ENCODE data around the gene ERH. TPM values are rescaled to one million over a fixed set of nuclear protein-coding genes. Genes with fewer than 3 reads are reported as not detected.

ERH gene
- total RNA-seq, 3 donors from 2014 or later = 69.0 to 98.0 (median 77.6) TPM

DNA sequence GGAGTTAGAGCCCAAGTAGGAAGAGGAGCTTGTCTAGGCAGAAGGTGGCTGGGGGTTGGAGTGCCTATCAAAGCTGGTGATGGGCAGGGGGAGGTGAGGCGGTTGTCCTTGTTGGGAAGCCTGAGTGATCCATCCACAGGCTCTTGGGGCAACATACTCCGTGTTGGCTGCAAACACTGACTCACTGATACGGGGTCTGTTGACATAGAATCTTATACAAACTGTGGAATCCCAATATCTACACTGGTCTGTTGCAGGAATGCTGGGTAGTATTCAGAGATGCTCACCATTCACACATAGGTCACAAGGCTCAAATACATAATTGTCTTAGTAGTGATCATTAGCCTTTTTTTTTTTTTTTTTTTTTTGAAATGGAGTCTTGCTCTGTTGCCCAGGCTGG is 26.0 kb downstream of the ERH start:
- DNase-seq (ENCODE audit: low spot score in 2 of 2) = no peak
- H3K36me3 ChIP-seq = no peaks in the 10 kb centered on the region
- TF ChIP-seq POLR2A (IDR thresholded peaks at IDR 0.05) = no peak
- TF ChIP-seq POLR2AphosphoS5 (IDR thresholded peaks at IDR 0.05) = no peak
- TF ChIP-seq, protein P1, sequence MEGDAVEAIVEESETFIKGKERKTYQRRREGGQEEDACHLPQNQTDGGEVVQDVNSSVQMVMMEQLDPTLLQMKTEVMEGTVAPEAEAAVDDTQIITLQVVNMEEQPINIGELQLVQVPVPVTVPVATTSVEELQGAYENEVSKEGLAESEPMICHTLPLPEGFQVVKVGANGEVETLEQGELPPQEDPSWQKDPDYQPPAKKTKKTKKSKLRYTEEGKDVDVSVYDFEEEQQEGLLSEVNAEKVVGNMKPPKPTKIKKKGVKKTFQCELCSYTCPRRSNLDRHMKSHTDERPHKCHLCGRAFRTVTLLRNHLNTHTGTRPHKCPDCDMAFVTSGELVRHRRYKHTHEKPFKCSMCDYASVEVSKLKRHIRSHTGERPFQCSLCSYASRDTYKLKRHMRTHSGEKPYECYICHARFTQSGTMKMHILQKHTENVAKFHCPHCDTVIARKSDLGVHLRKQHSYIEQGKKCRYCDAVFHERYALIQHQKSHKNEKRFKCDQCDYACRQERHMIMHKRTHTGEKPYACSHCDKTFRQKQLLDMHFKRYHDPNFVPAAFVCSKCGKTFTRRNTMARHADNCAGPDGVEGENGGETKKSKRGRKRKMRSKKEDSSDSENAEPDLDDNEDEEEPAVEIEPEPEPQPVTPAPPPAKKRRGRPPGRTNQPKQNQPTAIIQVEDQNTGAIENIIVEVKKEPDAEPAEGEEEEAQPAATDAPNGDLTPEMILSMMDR (IDR thresholded peaks at IDR 0.05) = no peak
- H3K4me3 ChIP-seq = no peak overlapping the region
- H3K4me1 ChIP-seq = no peaks in the 10 kb centered on the region
- no peak overlapping the region for H3K27ac ChIP-seq
- H3K9me3 ChIP-seq = no peaks in the 10 kb centered on the region
- intact Hi-C loops (cut with DNase I; ENCODE audit: low total_unique reads) = no loop called here
- no peaks in the 10 kb centered on the region for H3K27me3 ChIP-seq

DNA sequence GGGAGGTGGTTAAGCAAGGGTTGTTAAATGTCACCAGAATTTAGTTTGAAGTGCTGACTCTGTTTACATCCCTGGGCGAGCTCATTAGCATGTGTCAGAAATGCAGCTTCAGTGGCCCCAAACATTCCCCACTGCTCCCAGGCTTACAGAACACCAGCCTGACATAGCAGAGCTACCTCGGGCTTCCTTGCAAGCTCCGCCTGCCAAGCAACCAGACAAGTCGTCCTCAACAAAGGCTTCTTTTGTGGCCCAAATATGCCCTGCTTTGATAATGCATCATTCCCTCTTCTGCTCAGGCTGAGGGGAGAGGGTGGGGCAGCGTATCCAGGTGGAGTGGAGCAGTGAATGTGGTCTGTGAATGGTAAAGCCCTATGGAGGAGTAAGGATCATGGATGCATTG is 28.0 kb downstream of the ERH start:
- H3K4me1 ChIP-seq = no peaks in the 10 kb centered on the region
- no peaks in the 10 kb centered on the region for H3K27me3 ChIP-seq
- intact Hi-C loops (cut with DNase I; ENCODE audit: low total_unique reads) = no loop called here
- no peaks in the 10 kb centered on the region for H3K36me3 ChIP-seq
- no peak for TF ChIP-seq POLR2AphosphoS5 (IDR thresholded peaks at IDR 0.05)
- H3K27ac ChIP-seq = no peak overlapping the region
- no peak overlapping the region for H3K4me3 ChIP-seq
- DNase-seq (ENCODE audit: low spot score in 2 of 2) = no peak
- no peaks in the 10 kb centered on the region for H3K9me3 ChIP-seq

DNA sequence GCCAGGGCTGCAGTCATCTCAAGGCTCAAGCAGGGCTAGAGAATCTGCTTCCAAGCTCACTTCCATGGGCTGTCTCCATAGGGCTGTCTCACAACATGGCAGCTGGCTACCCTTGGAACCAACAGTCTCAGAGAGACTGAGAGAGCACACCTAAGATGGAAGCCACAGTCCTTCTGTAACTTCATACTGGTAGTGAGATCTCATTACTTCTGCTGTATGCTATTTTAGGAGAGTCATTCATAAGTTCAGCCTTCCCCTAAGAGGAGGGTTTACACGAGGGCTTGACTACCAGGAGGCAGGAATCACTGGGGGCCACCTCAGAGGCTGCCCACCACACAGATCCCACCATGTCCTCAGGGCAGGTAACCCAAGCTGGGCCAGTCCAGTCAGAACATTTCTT is 29.7 kb downstream of the ERH start:
- Histone ChIP-seq H3K27ac (no peak overlapping the region), H3K9me3 (no peaks in the 10 kb centered on the region), H3K4me3 (no peak overlapping the region), H3K27me3 (no peaks in the 10 kb centered on the region), H3K36me3 (no peaks in the 10 kb centered on the region), H3K4me1 (no peaks in the 10 kb centered on the region)
- TF ChIP-seq POLR2AphosphoS5 (IDR thresholded peaks at IDR 0.05) = no peak
- DNase-seq (ENCODE audit: low spot score in 2 of 2) = no peak
- intact Hi-C loops (cut with DNase I; ENCODE audit: low total_unique reads) = loop anchor here (5.0 kb wide), 1 partner anchor 51 kb away; no protein-coding TSS in a partner anchor

DNA sequence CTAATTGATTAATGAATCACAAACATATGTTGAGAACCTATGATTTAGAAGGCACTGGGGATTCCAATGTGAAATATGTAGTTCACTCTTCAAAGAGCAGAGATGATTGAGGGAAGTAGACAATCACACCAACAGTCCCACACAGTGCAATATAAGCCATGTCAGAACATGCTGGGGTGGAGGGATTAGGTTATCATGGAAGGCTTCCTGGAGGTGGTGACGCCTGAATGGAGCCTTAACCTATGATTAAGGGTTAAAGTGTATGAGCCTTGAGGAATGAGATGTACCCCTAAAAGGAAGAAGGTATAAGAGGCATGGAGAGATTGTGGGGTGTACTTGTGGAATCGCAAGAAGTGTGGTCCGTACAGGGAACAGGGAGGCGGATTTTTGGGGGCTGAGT is 31.3 kb downstream of the ERH start:
- Histone ChIP-seq H3K9me3 (no peaks in the 10 kb centered on the region), H3K27ac (no peak overlapping the region), H3K4me1 (no peaks in the 10 kb centered on the region), H3K27me3 (no peaks in the 10 kb centered on the region), H3K4me3 (no peak overlapping the region), H3K36me3 (no peaks in the 10 kb centered on the region)
- TF ChIP-seq POLR2AphosphoS5 (IDR thresholded peaks at IDR 0.05) (no peak), POLR2A (IDR thresholded peaks at IDR 0.05) (no peak)
- TF ChIP-seq, protein P1 (IDR thresholded peaks at IDR 0.05) = no peak
- no peak for DNase-seq (ENCODE audit: low spot score in 2 of 2)
- intact Hi-C loops (cut with DNase I; ENCODE audit: low total_unique reads) = loop anchor here (5.0 kb wide), 1 partner anchor 49 kb away; no protein-coding TSS in a partner anchor

DNA sequence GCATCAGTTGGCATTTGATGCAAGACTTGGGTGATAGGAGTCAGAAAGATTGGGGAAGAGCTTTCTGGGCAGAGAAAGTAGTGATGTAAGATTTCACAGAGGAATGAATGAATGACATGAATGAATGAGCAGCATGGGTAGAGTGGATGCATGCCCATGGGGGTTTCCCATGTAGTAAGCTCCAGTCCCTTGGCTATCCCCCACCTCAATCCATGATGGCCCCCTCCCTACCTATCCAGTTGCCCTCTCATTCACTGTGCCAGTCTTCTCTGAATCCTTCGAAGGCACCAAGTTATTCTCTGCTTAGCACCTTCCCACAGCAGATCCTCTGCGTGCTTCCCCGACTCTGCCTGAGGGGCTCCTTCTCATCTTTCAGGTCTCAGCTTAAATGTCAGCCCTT is 32.0 kb downstream of the ERH start:
- no peaks in the 10 kb centered on the region for H3K27me3 ChIP-seq
- H3K9me3 ChIP-seq = no peaks in the 10 kb centered on the region
- H3K27ac ChIP-seq = no peak overlapping the region
- intact Hi-C loops (cut with DNase I; ENCODE audit: low total_unique reads) = loop anchor here (5.0 kb wide), 1 partner anchor 49 kb away; no protein-coding TSS in a partner anchor
- H3K4me1 ChIP-seq = no peaks in the 10 kb centered on the region
- TF ChIP-seq, protein P1 (IDR thresholded peaks at IDR 0.05) = no peak
- TF ChIP-seq POLR2AphosphoS5 (IDR thresholded peaks at IDR 0.05) (no peak), POLR2A (IDR thresholded peaks at IDR 0.05) (no peak)
- H3K4me3 ChIP-seq = no peak overlapping the region
- no peak for DNase-seq (ENCODE audit: low spot score in 2 of 2)
- H3K36me3 ChIP-seq = no peaks in the 10 kb centered on the region

DNA sequence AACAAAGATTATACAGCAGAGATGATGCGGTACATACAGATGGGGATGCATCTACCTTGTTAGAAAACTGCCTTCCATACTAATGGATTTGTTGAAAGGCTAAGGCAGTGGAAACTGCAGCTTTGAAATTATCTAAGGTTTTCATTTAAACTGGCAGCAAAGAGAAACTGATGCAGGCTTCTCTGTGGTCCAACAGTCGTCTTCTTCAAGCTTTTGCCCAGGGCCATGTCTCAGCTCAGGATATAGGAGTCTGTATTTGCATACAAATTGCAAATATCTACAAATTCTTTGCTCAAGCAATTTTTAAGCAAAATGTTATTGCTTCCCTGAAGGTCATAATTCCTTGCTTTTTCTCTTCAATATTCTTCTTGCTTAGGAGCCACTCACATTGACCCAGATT is 33.7 kb downstream of the ERH start:
- Histone ChIP-seq H3K27ac (no peak overlapping the region), H3K4me1 (no peaks in the 10 kb centered on the region), H3K27me3 (no peaks in the 10 kb centered on the region), H3K36me3 (no peaks in the 10 kb centered on the region), H3K4me3 (no peak overlapping the region), H3K9me3 (no peaks in the 10 kb centered on the region)
- DNase-seq (ENCODE audit: low spot score in 2 of 2) = no peak
- intact Hi-C loops (cut with DNase I; ENCODE audit: low total_unique reads) = no loop called here
- no peak for TF ChIP-seq POLR2AphosphoS5 (IDR thresholded peaks at IDR 0.05)
- TF ChIP-seq, protein P1 (IDR thresholded peaks at IDR 0.05) = no peak
- TF ChIP-seq POLR2A (IDR thresholded peaks at IDR 0.05) = no peak

Measured in breast epithelium (tissue), 4 donors.